Left ventricle myocardium inferior (tissue), 1 donor: ENCODE data around the gene SIGLEC8. TPM values are rescaled to one million over a fixed set of nuclear protein-coding genes. Genes with fewer than 3 reads are reported as not detected.

Experiments used
- DNase-seq: peaks from one replicate; pipeline ENCODE4 v3.0.0-alpha.2; 2020
- H3K27ac ChIP-seq: fragments of 200-600 bp; replicated peaks from 2 replicates; pipeline ENCODE4 v1.8.0; 2021
- H3K27me3 ChIP-seq: fragments of 200-600 bp; 2 replicates; pipeline ENCODE4 v1.8.0; 2021; ENCODE audit warnings: low read depth
- H3K36me3 ChIP-seq: fragments of 200-600 bp; 2 replicates; pipeline ENCODE4 v1.8.0; 2021
- H3K4me1 ChIP-seq: fragments of 200-600 bp; 2 replicates; pipeline ENCODE4 v1.8.0; 2021
- H3K4me3 ChIP-seq: fragments of 200-600 bp; 2 replicates; pipeline ENCODE4 v1.8.0; 2021; ENCODE audit warnings: mild to moderate bottlenecking, moderate library complexity
- H3K9me3 ChIP-seq: fragments of 200-600 bp; replicated peaks from 2 replicates; pipeline ENCODE4 v1.8.0; 2021
- CTCF ChIP-seq: fragments of 200-600 bp; IDR thresholded peaks from 2 replicates; pipeline ENCODE4 v1.8.0; 2021; ENCODE audit warnings: antibody characterized with exemption, mild to moderate bottlenecking, borderline replicate concordance
- intact Hi-C: fragments of 100-400 bp; cut with micrococcal nuclease; formaldehyde crosslinking; loops from one replicate; pipeline ENCODE4 v1.11.0; 2022
- total RNA-seq: library from RNA; stranded (reverse); fragmentation: NEBNext Ultra II Directional; extraction: Animal tissue kit (Norgen Biotek cat#: 25700); gene quantifications from one replicate; pipeline ENCODE4 v1.2.1, GENCODE V29; 2021
- donor health status: DM: no; HTN: yes; CAD: no; lungs with severe emphysema.

SIGLEC8 gene
- total RNA-seq, 1 donor from 2014 or later: 0.16 TPM

DNA sequence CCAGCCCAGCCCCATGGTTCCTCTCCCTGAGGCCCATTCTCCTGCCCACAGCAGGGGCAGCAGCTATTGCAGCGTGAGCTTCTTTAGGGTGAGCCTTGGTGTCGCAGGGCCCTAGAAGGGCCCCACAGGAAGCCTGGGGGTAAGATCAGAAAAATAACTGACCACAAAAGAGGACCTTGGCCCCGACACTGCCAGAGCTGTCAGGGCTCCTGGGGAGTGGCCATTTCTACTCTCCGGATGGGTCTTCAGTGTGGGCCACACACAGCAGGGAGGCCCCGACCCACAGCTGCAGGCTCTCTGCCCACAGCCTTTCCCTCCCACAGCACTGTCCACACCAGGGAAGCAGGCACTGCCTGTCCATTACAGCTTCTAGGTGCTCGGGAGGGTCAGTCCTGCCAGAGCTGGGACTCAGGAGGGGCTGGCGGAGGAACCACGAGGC is 3.5 kb upstream of the SIGLEC8 start:
- Histone ChIP-seq H3K9me3 (no peaks in the 10 kb centered on the region), H3K4me3 (no peak overlapping the region), H3K27ac (no peak overlapping the region), H3K27me3 (peaks cover 87% of the 10 kb centered on the region), H3K36me3 (no peaks in the 10 kb centered on the region), H3K4me1 (no peaks in the 10 kb centered on the region)
- DNase-seq: no peak
- no peak for TF ChIP-seq CTCF
- intact Hi-C loops: no loop called here

GRCh38 chr19:51460164-51460992 is 2.1 kb upstream of the SIGLEC8 start:
- no peak for TF ChIP-seq CTCF
- Histone ChIP-seq H3K36me3 (no peaks in the 10 kb centered on the region), H3K4me1 (no peaks in the 10 kb centered on the region), H3K9me3 (no peaks in the 10 kb centered on the region), H3K27me3 (peaks cover 87% of the 10 kb centered on the region), H3K27ac (no peak overlapping the region), H3K4me3 (peak overlapping the region; percentile 35)
- no peak for DNase-seq
- intact Hi-C loops: no loop called here

GRCh38 chr19:51458899-51459505 is 748 bp upstream of the SIGLEC8 start:
- intact Hi-C loops: no loop called here
- no peak for TF ChIP-seq CTCF
- H3K27me3 ChIP-seq: peaks cover 87% of the 10 kb centered on the region

GRCh38 chr19:51457351-51458013 is 772 bp downstream of the SIGLEC8 start:
- H3K9me3 ChIP-seq: no peaks in the 10 kb centered on the region

More at GRCh38 chr19:51458899-51459505, 748 bp upstream of the SIGLEC8 start:
- no peaks in the 10 kb centered on the region for H3K36me3 ChIP-seq
- no peak overlapping the region for H3K27ac ChIP-seq
- no peaks in the 10 kb centered on the region for H3K9me3 ChIP-seq
- no peak for DNase-seq
- H3K4me1 ChIP-seq: no peaks in the 10 kb centered on the region
- H3K4me3 ChIP-seq: no peak overlapping the region

More at GRCh38 chr19:51457351-51458013, 772 bp downstream of the SIGLEC8 start:
- Histone ChIP-seq H3K36me3 (no peaks in the 10 kb centered on the region), H3K4me1 (no peaks in the 10 kb centered on the region), H3K27ac (no peak overlapping the region), H3K27me3 (peaks cover 93% of the 10 kb centered on the region), H3K4me3 (no peak overlapping the region)
- no peak for TF ChIP-seq CTCF
- intact Hi-C loops: no loop called here
- no peak for DNase-seq
